ENCODE data around the gene PCDH8. TPM values are rescaled to one million over a fixed set of nuclear protein-coding genes. Genes with fewer than 3 reads are reported as not detected.

Gene PCDH8
- total and polyA plus RNA-seq, 10 of the 15 experiments (the other 5 are each of a cell fraction or from before 2014, with no cell fraction given): 0.03 to 0.86 (median 0.45) TPM; not detected in 1

- RAD21 ChIA-PET (ENCODE audit: unreplicated experiment): no interaction called here
Observed at GRCh38 chr13:52838433-52839107, 9.9 kb downstream of the PCDH8 start.

More at GRCh38 chr13:52838433-52839107, 9.9 kb downstream of the PCDH8 start:
- Histone ChIP-seq H3K4me3 (no peak overlapping the region), H3K9ac (ENCODE audit: control insufficient read depth, insufficient read depth, low read length) (no peak overlapping the region), H3K9me3 (replicated peaks; ENCODE audit: control insufficient read depth, insufficient read depth, low read length) (no peaks in the 10 kb centered on the region), H4K20me1 (ENCODE audit: control insufficient read depth, insufficient read depth) (no peaks in the 10 kb centered on the region), H3K79me2 (ENCODE audit: control insufficient read depth, insufficient read depth, low read length) (no peaks in the 10 kb centered on the region), H3K4me2 (ENCODE audit: control insufficient read depth, insufficient read depth) (no peak overlapping the region), H3K27ac (ENCODE audit: control insufficient read depth, insufficient read depth) (no peak overlapping the region), H2AFZ (ENCODE audit: control insufficient read depth, low read depth, low read length) (no peak overlapping the region), H3K27me3 (replicated peaks in 1 of 2; ENCODE audit: control insufficient read depth in 2 of 2, insufficient read depth in 2 of 2, low read length in 1 of 2) (no peaks in the 10 kb centered on the region; a peak in 3 of 4 replicates), H3K4me1 (ENCODE audit: control insufficient read depth, insufficient read depth, low read length) (no peaks in the 10 kb centered on the region), H3K36me3 (ENCODE audit: control insufficient read depth in 2 of 2, insufficient read depth in 2 of 2, low read length in 1 of 2) (no peaks in the 10 kb centered on the region)
- WGBS (ENCODE audit: insufficient coverage, insufficient replicate concordance, low lambda C conversion rate, missing lambda C conversion rate): 1% methylated on average over 6 of the region's 6 CpGs
- POLR2A ChIA-PET: no interaction called here
- BruUV-seq (replicated peaks): no TSS peak
- SMC1A ChIA-PET (ENCODE audit: uncharacterized antibody, unreplicated experiment): no interaction called here
- TF ChIP-seq NFYA (IDR thresholded peaks at IDR 0.05; ENCODE audit: borderline replicate concordance, low read depth, low read length) (no peak), NKRF (conservative IDR thresholded peaks at IDR 0.05) (no peak), CREB1 (IDR thresholded peaks at IDR 0.05; ENCODE audit: low read depth) (no peak), SIN3A (IDR thresholded peaks at IDR 0.05; ENCODE audit: low read depth, low read length) (no peak), PBX3 (IDR thresholded peaks at IDR 0.05; ENCODE audit: insufficient replicate concordance, low read depth, low read length) (no peak), MXI1 (IDR thresholded peaks at IDR 0.05; ENCODE audit: low read depth, low read length) (no peak), SUZ12 (IDR thresholded peaks at IDR 0.05; ENCODE audit: unreplicated experiment) (no peak), SMC3 (IDR thresholded peaks at IDR 0.05; ENCODE audit: borderline replicate concordance, low read length) (no peak), HSF1 (IDR thresholded peaks at IDR 0.05; ENCODE audit: low read depth, low read length) (no peak)
- ATAC-seq: no peak
- CTCF ChIA-PET: no interaction called here
- no peak for FAIRE-seq
- intact Hi-C loops (cut with micrococcal nuclease; ENCODE audit: unreplicated experiment): no loop called here
- no peak for DNase-seq (ENCODE audit: low read depth, low spot score)
- in situ Hi-C loops (cut with MboI): no loop called here

Data from GM12878 (cell line).